K562 (cell line): ENCODE data around the gene SMIM29. TPM values are rescaled to one million over a fixed set of nuclear protein-coding genes. Genes with fewer than 3 reads are reported as not detected.

Source experiments
- CREB3 ChIP-seq: fragments of 450-650 bp; conservative IDR thresholded peaks from 2 replicates; pipeline ENCODE4 v1.6.1; 2016; ENCODE audit warnings: missing genetic modification characterization, low read depth, mild to moderate bottlenecking, missing compliant biosample characterization, moderate library complexity
- EGR1 ChIP-seq: fragments of 450-650 bp; conservative IDR thresholded peaks from 2 replicates; pipeline ENCODE4 v1.6.1; 2017; ENCODE audit warnings: mild to moderate bottlenecking
- ERF ChIP-seq: fragments of 450-650 bp; formaldehyde crosslinking; IDR thresholded peaks from 2 replicates; pipeline ENCODE4 v1.4.0; 2020; ENCODE audit warnings: mild to moderate bottlenecking, mixed read lengths
- EWSR1 ChIP-seq: fragments of 450-650 bp; IDR thresholded peaks from 2 replicates; pipeline ENCODE4 v1.6.1; 2018; ENCODE audit warnings: borderline replicate concordance, mild to moderate bottlenecking, low read depth, moderate library complexity; ENCODE audit not compliant: partially characterized antibody
- FOS ChIP-seq: IDR thresholded peaks from 3 replicates; pipeline ENCODE4 v1.6.1; 2011; ENCODE audit not compliant: insufficient read length; ENCODE audit errors: extremely low read depth
- HCFC1 ChIP-seq: IDR thresholded peaks from 2 replicates; pipeline ENCODE4 v1.6.1; 2012; ENCODE audit warnings: low read depth, low read length, improper control_type of control experiment
- HIVEP1 ChIP-seq: fragments of 250-450 bp; sonication (Bioruptor Pico); IDR thresholded peaks from 2 replicates; pipeline ENCODE4 v1.4.0; 2020; ENCODE audit warnings: mild to moderate bottlenecking
- HMGN3 ChIP-seq: IDR thresholded peaks from 2 replicates; pipeline ENCODE4 v1.6.1; 2011; ENCODE audit warnings: borderline replicate concordance, low read depth, mild to moderate bottlenecking, mixed read lengths, low read length; ENCODE audit not compliant: insufficient read length; ENCODE audit errors: extremely low read depth
- JUNB ChIP-seq: fragments of 450-650 bp; formaldehyde crosslinking; conservative IDR thresholded peaks from 2 replicates; pipeline ENCODE4 v1.4.0; 2020; ENCODE audit warnings: mild to moderate bottlenecking
- MYNN ChIP-seq, 2 experiments: sonication (generic); formaldehyde crosslinking in 1 of 2; IDR thresholded peaks; 2 replicates each; pipeline versions ENCODE4 v1.5.0 to v1.6.1; 2016 to 2020; ENCODE audit warnings: antibody characterized with exemption in 1 of 2, missing genetic modification reagents in 1 of 2
- NEUROD1 ChIP-seq: fragments of 150-350 bp; IDR thresholded peaks from 2 replicates; pipeline ENCODE4 v1.6.1; 2014; ENCODE audit warnings: borderline replicate concordance, low read length, low read depth; ENCODE audit not compliant: partially characterized antibody
- POLR2A ChIP-seq: fragments of 450-650 bp; conservative IDR thresholded peaks from 2 replicates; pipeline ENCODE4 v1.6.1; 2016
- RBM14 ChIP-seq: fragments of 200-400 bp; formaldehyde crosslinking; IDR thresholded peaks from 2 replicates; pipeline ENCODE4 v1.6.1; 2018; ENCODE audit warnings: low read depth, mild to moderate bottlenecking, low read length, moderate library complexity, borderline replicate concordance; ENCODE audit not compliant: insufficient read depth
- SMAD3 ChIP-seq: fragments of 450-650 bp; formaldehyde crosslinking; conservative IDR thresholded peaks from 2 replicates; pipeline ENCODE4 v1.4.0; 2020; ENCODE audit warnings: mild to moderate bottlenecking
- SP1 ChIP-seq: sonication (generic); formaldehyde crosslinking; IDR thresholded peaks from 2 replicates; pipeline ENCODE4 v1.8.1; 2022; ENCODE audit warnings: mild to moderate bottlenecking, missing genetic modification reagents
- SRSF1 ChIP-seq: fragments of 200-400 bp; formaldehyde crosslinking; IDR thresholded peaks from 2 replicates; pipeline ENCODE4 v1.6.1; 2017; ENCODE audit warnings: mild to moderate bottlenecking, low read depth, low read length, moderate library complexity
- ZBTB1 ChIP-seq: sonication (generic); formaldehyde crosslinking; IDR thresholded peaks from 2 replicates; pipeline ENCODE4 v1.8.1; 2023; ENCODE audit warnings: missing genetic modification reagents, low read depth, mild to moderate bottlenecking, borderline replicate concordance
- ZBTB49 ChIP-seq: sonication (generic); formaldehyde crosslinking; IDR thresholded peaks from 2 replicates; pipeline ENCODE4 v1.8.0; 2022; ENCODE audit warnings: missing genetic modification reagents, mild to moderate bottlenecking, borderline replicate concordance
- ZNF277 ChIP-seq: fragments of 250-450 bp; sonication (Bioruptor Pico); IDR thresholded peaks from 2 replicates; pipeline ENCODE4 v1.8.0; 2022; ENCODE audit warnings: inconsistent platforms, mild to moderate bottlenecking, moderate library complexity, borderline replicate concordance
- polyA plus RNA-seq, 8 experiments: library from polyadenylated mRNA; depleted of rRNA in 4 of 8; stranded (reverse) in 5 of 8; unstranded in 3 of 8; fragments of >200 nt; fragmentation: Nextera tagmentation in 2 of 8; fragmentation: Illumina TruSeq in 1 of 8; extraction: Ambion mirVana in 2 of 8; extraction: Trizol in 1 of 8; gene quantifications; 2 replicates each; pipeline versions ENCODE4 v1.2.1 to v1.2.3, GENCODE V29; 2011 to 2014; ENCODE audit warnings: inconsistent platforms in 1 of 8, missing spikeins in 1 of 8
- total RNA-seq, 7 experiments: library from RNA; depleted of rRNA in 6 of 7; stranded (reverse); fragments of >200 nt in 6 of 7; fragmentation: Illumina TruSeq in 2 of 7; extraction: Trizol in 2 of 7; gene quantifications; 2 replicates each; pipeline versions ENCODE4 v1.2.1 to v1.2.3, GENCODE V29; 2011 to 2021; ENCODE audit warnings: low replicate concordance in 1 of 7

Gene SMIM29
- total and polyA plus RNA-seq, 9 of the 15 experiments (the other 6 are each of a cell fraction or from before 2014, with no cell fraction given): 6.5 to 36.7 (median 20.9) TPM

GRCh38 chr6:34223956-34224940, 24.6 kb downstream of the SMIM29 start (continued):
- no peak for TF ChIP-seq RBM14
- peak; percentile 63; the same call in 1 of the 2 replicates for TF ChIP-seq ERF
- TF ChIP-seq POLR2A: peak; percentile 86
- no peak for TF ChIP-seq ZNF277 (CRISPR knock-in tag)
- TF ChIP-seq NEUROD1: peak; percentile 80
- TF ChIP-seq CREB3 (tag): peak; percentile 92
- no peak for TF ChIP-seq SRSF1
- TF ChIP-seq HCFC1: peak; percentile 35; the same call in 1 of the 2 replicates
- TF ChIP-seq FOS: peak; percentile 40
- no peak for TF ChIP-seq ZBTB49 (CRISPR knock-in tag)
- peak; percentile 70 for TF ChIP-seq SP1 (CRISPR knock-in tag)
- 0 out of 2 replicates have a peak, but pooled peaks have one; percentile 19 for TF ChIP-seq JUNB (CRISPR knock-in tag)
- peak; percentile 93 for TF ChIP-seq HMGN3
- TF ChIP-seq EWSR1: no peak
- TF ChIP-seq MYNN (IDR thresholded peaks at IDR 0.05): no peak
- no peak for TF ChIP-seq MYNN (CRISPR knock-in tag; IDR thresholded peaks at IDR 0.05)
- TF ChIP-seq ZBTB1: peak; percentile 32; the same call in 1 of the 2 replicates
- TF ChIP-seq HIVEP1 (CRISPR knock-in tag): 0 out of 2 replicates have a peak, but pooled peaks have one; percentile 6
- TF ChIP-seq EGR1: peak; percentile 99
- no peak for TF ChIP-seq SMAD3
